Stimulated activated naive CD8-positive, alpha-beta T cell treated with anti-CD3 and anti-CD28 coated beads, Interleukin-15, Interleukin-2, amounts not matched to agents 100 ng/mL and 50 ng/mL, for 24 hours (primary cell): Measurements from ENCODE around the gene PAFAH1B2.
"Not testable (repeated sequence)": the region's sequence is repeated elsewhere in the genome, so short reads cannot be mapped to it uniquely, and the experiment has no call there.

Source experiments
- H3K27ac Mint-ChIP-seq: one replicate; pipeline ENCODE4 v1.8.0; 2021; ENCODE audit warnings: mild to moderate bottlenecking, mixed read lengths
- H3K27me3 Mint-ChIP-seq: one replicate; pipeline ENCODE4 v1.8.0; 2021; ENCODE audit warnings: mixed read lengths
- H3K36me3 Mint-ChIP-seq: one replicate; pipeline ENCODE4 v1.8.0; 2021; ENCODE audit warnings: low read depth, mixed read lengths
- H3K4me1 Mint-ChIP-seq: one replicate; pipeline ENCODE4 v1.8.0; 2021; ENCODE audit warnings: low read depth, mixed read lengths
- H3K4me3 Mint-ChIP-seq: one replicate; pipeline ENCODE4 v1.8.0; 2021; ENCODE audit warnings: mild to moderate bottlenecking, mixed read lengths
- H3K9me3 Mint-ChIP-seq: one replicate; pipeline ENCODE4 v1.8.0; 2021; ENCODE audit warnings: mixed read lengths

PAFAH1B2 gene

GRCh38 chr11:117112939-117113338 lies 31.1 kb upstream of the PAFAH1B2 start:
- not testable (repeated sequence) for H3K4me3 Mint-ChIP-seq, H3K27me3 Mint-ChIP-seq, H3K27ac Mint-ChIP-seq, H3K36me3 Mint-ChIP-seq, H3K4me1 Mint-ChIP-seq, H3K9me3 Mint-ChIP-seq

GRCh38 chr11:117117681-117118080 lies 26.4 kb upstream of the PAFAH1B2 start:
- Mint-ChIP-seq H3K9me3 (no peaks in the 10 kb centered on the region), H3K36me3 (no peaks in the 10 kb centered on the region), H3K4me3 (no peak overlapping the region), H3K4me1 (no peaks in the 10 kb centered on the region), H3K27ac (no peak overlapping the region), H3K27me3 (no peaks in the 10 kb centered on the region)

DNA sequence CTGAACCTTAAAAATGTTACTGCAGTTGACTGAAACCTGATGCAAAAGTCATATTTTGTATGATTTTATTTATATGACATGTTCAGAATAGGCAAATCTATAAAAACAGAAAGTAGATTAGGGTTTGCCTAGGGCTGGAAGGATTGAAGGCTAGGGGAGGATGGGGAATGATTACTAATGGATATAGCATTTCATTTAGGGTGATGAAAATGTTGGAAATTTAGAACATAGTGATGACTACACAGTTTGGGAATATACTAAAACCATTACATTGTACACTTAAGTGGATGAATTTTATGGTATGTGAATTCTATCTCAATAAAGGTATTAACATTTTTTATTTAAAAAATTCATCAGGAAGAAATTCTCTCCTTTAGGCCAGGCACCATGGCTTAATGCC lies 22.9 kb upstream of the PAFAH1B2 start:
- Mint-ChIP-seq H3K9me3 (no peaks in the 10 kb centered on the region), H3K36me3 (no peaks in the 10 kb centered on the region), H3K27me3 (no peaks in the 10 kb centered on the region), H3K4me1 (no peaks in the 10 kb centered on the region), H3K27ac (no peak overlapping the region), H3K4me3 (no peak overlapping the region)

DNA sequence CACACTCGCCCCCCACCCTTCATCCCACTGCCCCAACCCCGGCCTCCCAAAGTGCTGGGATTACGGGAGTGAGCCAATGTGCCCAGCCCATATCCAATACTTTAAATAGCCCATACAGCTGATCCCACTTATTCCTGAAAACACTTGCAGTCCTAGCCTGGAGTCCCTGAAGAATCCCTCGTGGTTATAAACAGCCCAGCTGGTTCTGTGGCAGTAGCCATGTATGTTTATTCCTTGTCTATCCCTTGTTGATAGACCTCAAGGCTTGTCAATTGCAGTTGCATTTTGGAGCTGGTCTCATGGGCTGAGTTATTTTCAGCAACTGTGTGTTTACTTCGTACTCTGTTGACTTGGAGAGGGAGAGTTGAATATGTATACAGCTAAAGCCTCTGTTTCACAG lies 21.5 kb upstream of the PAFAH1B2 start:
- H3K27me3 Mint-ChIP-seq = no peaks in the 10 kb centered on the region
- no peaks in the 10 kb centered on the region for H3K9me3 Mint-ChIP-seq
- no peak overlapping the region for H3K27ac Mint-ChIP-seq
- no peaks in the 10 kb centered on the region for H3K4me1 Mint-ChIP-seq
- no peak overlapping the region for H3K4me3 Mint-ChIP-seq
- no peaks in the 10 kb centered on the region for H3K36me3 Mint-ChIP-seq

GRCh38 chr11:117126223-117126965 lies 17.7 kb upstream of the PAFAH1B2 start:
- H3K4me1 Mint-ChIP-seq = no peaks in the 10 kb centered on the region
- H3K9me3 Mint-ChIP-seq = no peaks in the 10 kb centered on the region
- no peaks in the 10 kb centered on the region for H3K36me3 Mint-ChIP-seq
- no peak overlapping the region for H3K27ac Mint-ChIP-seq
- H3K27me3 Mint-ChIP-seq = no peaks in the 10 kb centered on the region
- no peak overlapping the region for H3K4me3 Mint-ChIP-seq

DNA sequence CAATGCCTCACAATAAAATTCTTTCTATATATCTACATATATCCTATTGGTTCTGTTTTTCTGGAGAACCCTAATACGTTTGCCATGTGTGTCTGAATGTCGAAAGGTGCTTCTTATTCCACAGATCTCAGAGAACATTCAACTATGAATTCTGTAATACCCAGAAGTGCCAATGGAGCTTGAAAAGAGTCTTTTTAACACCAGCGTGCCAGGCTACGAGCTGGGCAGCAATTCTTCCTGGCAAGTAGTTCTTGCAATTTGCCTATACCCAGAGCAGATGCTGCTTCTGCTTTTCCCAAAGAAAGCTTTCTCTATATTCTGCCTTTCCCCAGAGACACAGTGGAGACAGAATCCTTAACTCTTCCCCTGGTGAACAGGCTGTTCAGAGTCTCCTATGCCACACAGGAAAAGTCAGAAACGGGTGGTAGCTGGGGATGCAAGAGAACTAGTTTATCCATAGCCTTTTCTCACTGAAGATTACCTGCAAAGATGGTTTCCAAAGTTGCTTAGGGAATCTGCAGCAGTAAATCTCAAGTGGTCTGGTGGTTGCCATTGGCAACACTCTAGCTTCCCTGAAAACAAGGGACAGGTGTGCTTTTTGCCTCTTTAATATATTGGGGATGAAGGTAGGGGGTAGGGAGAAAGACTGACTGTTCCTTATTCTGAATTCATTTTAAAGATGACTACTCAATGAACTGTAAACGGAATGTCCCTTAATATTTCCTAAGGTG lies 16.8 kb upstream of the PAFAH1B2 start:
- no peak overlapping the region for H3K27ac Mint-ChIP-seq
- H3K4me1 Mint-ChIP-seq = no peaks in the 10 kb centered on the region
- H3K27me3 Mint-ChIP-seq = no peaks in the 10 kb centered on the region
- H3K4me3 Mint-ChIP-seq = no peak overlapping the region
- no peaks in the 10 kb centered on the region for H3K9me3 Mint-ChIP-seq
- no peaks in the 10 kb centered on the region for H3K36me3 Mint-ChIP-seq

DNA sequence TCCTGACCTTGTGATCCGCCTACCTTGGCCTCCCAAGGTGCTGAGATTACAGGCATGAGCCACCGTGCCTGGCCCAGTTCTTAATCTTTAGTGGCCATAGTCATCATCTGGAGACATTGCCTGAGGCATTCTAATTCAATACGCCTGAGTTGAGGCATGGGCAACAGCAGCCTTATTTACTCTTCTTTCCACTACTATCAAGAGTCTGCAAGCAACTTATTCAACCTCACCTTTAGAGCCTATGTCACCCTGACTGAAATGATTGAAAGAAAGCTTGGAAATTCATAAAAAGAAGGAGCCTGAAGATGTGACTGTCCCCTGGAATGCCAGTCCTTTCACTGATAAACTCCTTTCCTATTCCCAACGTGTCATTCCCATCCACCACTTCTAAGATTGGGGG lies 15.8 kb upstream of the PAFAH1B2 start:
- Mint-ChIP-seq H3K36me3 (no peaks in the 10 kb centered on the region), H3K27me3 (no peaks in the 10 kb centered on the region), H3K4me3 (no peak overlapping the region), H3K4me1 (no peaks in the 10 kb centered on the region), H3K27ac (no peak overlapping the region), H3K9me3 (no peaks in the 10 kb centered on the region)

DNA sequence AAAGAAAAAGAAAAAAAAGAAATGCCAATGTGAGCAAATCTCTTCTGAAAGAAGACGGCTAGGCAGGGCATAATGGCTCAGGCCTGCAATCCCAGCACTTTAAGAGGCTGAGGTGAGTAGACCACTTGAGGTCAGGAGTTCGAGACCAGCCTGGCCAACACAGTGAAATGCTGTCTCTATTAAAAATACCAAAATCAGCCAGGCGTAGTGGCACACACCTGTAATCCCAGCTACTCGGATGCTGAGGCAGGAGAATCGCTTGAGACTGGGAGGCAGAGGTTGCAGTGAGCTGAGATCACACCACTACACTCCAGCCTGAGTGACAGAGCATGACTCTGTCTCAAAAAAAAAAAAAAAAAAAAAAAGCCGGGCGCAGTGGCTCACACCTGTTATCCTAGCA lies 13.7 kb upstream of the PAFAH1B2 start:
- not testable (repeated sequence) for H3K9me3 Mint-ChIP-seq, H3K36me3 Mint-ChIP-seq, H3K27me3 Mint-ChIP-seq, H3K27ac Mint-ChIP-seq, H3K4me3 Mint-ChIP-seq, H3K4me1 Mint-ChIP-seq

- Mint-ChIP-seq H3K4me3 (no peak overlapping the region), H3K9me3 (no peaks in the 10 kb centered on the region)
These were observed 13.2 kb upstream of the PAFAH1B2 start for GRCh38 chr11:117130879-117131278.

GRCh38 chr11:117134431-117134830 lies 9.7 kb upstream of the PAFAH1B2 start:
- Mint-ChIP-seq H3K36me3 (no peaks in the 10 kb centered on the region), H3K27ac (no peak overlapping the region), H3K9me3 (no peaks in the 10 kb centered on the region), H3K27me3 (no peaks in the 10 kb centered on the region), H3K4me3 (no peak overlapping the region), H3K4me1 (no peaks in the 10 kb centered on the region)

More at GRCh38 chr11:117130879-117131278, 13.2 kb upstream of the PAFAH1B2 start:
- H3K27me3 Mint-ChIP-seq = no peaks in the 10 kb centered on the region
- no peaks in the 10 kb centered on the region for H3K4me1 Mint-ChIP-seq
- H3K36me3 Mint-ChIP-seq = no peaks in the 10 kb centered on the region
- H3K27ac Mint-ChIP-seq = no peak overlapping the region

GRCh38 chr11:117134979-117135378 lies 9.1 kb upstream of the PAFAH1B2 start:
- not testable (repeated sequence) for H3K27me3 Mint-ChIP-seq, H3K4me3 Mint-ChIP-seq, H3K4me1 Mint-ChIP-seq, H3K36me3 Mint-ChIP-seq, H3K9me3 Mint-ChIP-seq, H3K27ac Mint-ChIP-seq

DNA sequence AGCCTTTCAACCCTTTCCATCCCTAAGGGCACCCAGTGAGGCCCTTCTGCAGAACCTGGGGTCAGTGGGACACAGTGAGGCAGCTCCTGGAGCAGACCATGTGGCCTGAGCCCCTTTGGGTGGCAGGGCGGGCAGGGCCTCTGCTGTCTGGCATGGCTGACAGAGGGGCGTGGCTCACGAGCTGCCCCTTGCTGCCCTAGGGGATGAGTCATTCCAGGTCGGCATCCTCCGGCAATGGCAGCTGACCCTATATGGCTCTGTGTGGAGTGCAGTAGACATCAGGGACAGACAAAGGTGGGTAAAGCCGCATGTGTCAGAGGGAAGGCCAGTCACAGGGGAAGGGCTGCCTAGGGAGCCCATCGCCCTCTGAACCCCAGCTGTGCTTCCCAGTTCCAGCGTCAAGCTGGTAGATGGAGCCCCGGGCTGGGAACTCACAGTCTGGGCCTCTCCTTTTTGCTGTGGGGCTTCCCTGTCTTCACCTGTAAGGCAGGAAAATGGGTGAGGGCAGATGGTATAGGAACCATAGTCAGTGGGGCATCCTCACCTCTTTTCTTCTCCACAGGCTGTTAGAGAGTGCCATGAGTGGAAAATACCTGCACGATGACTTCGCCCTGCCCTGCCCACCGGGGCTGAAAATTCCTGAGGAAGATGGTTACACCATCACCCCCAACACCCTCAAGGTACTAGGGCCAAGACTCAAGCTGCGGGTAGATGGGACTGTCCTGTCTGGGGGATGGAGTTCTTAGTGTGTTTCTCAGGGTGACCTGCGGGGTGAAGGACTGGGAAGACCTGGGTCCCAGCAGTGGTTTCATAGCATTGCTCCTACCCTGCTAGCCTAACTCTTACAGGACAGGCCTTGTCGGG lies 6.6 kb upstream of the PAFAH1B2 start:
- H3K36me3 Mint-ChIP-seq, H3K27ac Mint-ChIP-seq, H3K9me3 Mint-ChIP-seq, H3K27me3 Mint-ChIP-seq, H3K4me3 Mint-ChIP-seq, H3K4me1 Mint-ChIP-seq: not testable (repeated sequence)

DNA sequence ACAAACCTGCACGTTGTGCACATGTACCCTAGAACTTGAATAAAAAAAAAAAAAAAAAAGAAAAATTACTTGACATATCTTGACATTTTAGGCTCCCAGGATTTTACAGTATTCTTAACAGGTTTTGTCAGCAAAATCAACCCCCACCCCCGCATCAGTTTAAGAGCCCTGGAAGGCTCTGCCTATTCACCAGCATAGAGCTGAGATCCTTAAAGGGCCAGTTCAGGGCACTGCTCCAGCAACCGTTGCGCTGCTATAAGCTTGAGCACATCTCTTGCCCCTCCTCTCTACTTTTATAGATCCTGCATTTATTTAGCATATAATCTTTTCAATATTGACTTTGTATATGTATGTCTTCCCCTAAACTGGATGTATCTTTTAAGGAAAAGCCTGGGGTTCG lies 697 bp upstream of the PAFAH1B2 start:
- Mint-ChIP-seq H3K27me3 (peaks cover 5% of the 10 kb centered on the region), H3K36me3 (peaks cover 30% of the 10 kb centered on the region), H3K4me1 (peaks cover 46% of the 10 kb centered on the region), H3K4me3 (peak overlapping the region; percentile 96), H3K27ac (peak overlapping the region; percentile 93), H3K9me3 (no peaks in the 10 kb centered on the region)

- H3K36me3 Mint-ChIP-seq = peaks cover 33% of the 10 kb centered on the region
- H3K9me3 Mint-ChIP-seq = no peaks in the 10 kb centered on the region
- peak overlapping the region; percentile 94 for H3K27ac Mint-ChIP-seq
- H3K4me1 Mint-ChIP-seq = peaks cover 48% of the 10 kb centered on the region
- H3K4me3 Mint-ChIP-seq = peak overlapping the region; percentile 96
- peaks cover 5% of the 10 kb centered on the region for H3K27me3 Mint-ChIP-seq
These were observed 648 bp downstream of the PAFAH1B2 start for GRCh38 chr11:117144477-117145392.
